ENCODE measurements around the gene POLR2L.

POLR2L gene

DNA sequence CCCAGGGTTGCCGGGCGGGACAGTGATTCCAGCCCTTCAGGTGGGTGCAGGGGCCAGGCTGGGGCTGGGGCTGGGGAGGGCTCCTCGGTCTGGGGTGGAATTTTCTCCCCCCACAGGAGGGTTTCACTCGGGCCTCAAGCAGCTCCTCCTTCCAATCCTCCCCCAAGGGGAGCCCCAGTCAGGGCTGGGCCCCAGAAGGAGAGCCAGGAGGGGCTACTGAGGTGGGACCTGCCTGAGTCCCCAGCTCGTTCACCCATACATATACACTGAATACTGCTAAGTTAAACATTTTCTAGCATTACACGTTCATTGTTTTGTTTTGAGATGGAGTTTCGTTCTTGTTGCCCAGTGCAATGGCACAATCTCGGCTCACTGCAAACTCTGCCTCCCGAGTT is 16.1 kb downstream of the POLR2L start:
- no peak overlapping the region for H3K4me3 ChIP-seq (ENCODE audit: low read depth, low read length)
- DNase-seq (ENCODE audit: low read depth), result no peak
- TF ChIP-seq, protein P1, sequence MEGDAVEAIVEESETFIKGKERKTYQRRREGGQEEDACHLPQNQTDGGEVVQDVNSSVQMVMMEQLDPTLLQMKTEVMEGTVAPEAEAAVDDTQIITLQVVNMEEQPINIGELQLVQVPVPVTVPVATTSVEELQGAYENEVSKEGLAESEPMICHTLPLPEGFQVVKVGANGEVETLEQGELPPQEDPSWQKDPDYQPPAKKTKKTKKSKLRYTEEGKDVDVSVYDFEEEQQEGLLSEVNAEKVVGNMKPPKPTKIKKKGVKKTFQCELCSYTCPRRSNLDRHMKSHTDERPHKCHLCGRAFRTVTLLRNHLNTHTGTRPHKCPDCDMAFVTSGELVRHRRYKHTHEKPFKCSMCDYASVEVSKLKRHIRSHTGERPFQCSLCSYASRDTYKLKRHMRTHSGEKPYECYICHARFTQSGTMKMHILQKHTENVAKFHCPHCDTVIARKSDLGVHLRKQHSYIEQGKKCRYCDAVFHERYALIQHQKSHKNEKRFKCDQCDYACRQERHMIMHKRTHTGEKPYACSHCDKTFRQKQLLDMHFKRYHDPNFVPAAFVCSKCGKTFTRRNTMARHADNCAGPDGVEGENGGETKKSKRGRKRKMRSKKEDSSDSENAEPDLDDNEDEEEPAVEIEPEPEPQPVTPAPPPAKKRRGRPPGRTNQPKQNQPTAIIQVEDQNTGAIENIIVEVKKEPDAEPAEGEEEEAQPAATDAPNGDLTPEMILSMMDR (IDR thresholded peaks at IDR 0.05; ENCODE audit: low read depth, low read length, missing control alignments), result no peak

DNA sequence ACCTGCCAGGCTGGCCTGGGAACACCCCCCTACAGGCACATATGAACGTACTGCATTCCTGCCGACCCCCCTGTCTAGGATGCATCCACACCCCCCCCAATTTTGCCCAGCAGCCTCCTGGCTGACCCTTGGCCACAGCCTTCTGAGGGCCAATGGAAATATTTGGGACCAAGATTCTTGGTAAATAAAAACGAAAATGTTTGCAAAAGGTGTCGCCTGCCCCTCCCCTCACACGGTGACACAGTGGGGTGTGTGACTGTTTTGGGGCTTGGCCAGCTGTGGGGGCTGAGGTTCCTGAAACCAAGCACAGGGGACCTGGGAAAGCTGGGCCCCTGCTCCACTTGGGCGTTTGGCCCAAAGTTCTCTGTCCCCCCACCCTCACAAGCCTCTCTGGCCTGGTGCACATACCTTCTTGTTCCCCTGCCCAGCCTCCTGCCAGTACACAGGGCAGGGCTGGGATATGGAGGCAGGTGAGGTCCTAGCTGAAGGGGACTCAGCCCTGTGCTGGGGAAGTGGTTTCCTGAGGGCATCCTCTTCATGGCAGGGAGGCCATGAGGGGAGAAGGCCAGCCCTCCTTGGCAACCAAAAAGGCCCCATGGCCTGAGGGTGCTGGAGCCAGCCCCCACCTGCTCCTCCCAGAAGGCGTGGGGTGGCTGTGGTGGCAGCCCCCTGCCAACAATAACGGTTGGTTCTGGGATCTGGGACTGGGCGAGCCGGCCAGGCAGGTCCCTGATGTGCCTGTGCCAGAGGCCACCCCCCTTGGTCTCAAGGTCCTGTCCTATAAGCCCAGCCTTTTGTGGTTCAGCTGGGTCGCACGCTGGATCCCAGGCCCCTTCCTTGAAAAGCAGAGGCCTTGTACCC is 16.7 kb downstream of the POLR2L start:
- TF ChIP-seq, protein P1 (IDR thresholded peaks at IDR 0.05; ENCODE audit: low read depth, low read length, missing control alignments), result no peak
- no peak for DNase-seq (ENCODE audit: low read depth)
- no peak overlapping the region for H3K4me3 ChIP-seq (ENCODE audit: low read depth, low read length)

DNA sequence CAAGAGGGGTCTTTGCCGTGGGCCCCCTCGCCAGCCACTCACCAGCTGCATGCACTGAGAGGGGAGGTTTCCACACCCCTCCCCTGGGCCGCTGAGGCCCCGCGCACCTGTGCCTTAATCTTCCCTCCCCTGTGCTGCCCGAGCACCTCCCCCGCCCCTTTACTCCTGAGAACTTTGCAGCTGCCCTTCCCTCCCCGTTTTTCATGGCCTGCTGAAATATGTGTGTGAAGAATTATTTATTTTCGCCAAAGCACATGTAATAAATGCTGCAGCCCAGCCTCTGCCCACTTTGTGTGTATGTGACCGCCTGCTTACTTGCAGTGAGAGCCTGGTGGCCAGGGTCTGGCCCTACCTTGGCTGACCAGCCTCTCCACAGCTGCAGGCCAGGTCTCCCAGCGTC is 17.4 kb downstream of the POLR2L start:
- no peak overlapping the region for H3K4me3 ChIP-seq (ENCODE audit: low read depth, low read length)
- TF ChIP-seq, protein P1 (IDR thresholded peaks at IDR 0.05; ENCODE audit: low read depth, low read length, missing control alignments), result no peak
- no peak for DNase-seq (ENCODE audit: low read depth)

DNA sequence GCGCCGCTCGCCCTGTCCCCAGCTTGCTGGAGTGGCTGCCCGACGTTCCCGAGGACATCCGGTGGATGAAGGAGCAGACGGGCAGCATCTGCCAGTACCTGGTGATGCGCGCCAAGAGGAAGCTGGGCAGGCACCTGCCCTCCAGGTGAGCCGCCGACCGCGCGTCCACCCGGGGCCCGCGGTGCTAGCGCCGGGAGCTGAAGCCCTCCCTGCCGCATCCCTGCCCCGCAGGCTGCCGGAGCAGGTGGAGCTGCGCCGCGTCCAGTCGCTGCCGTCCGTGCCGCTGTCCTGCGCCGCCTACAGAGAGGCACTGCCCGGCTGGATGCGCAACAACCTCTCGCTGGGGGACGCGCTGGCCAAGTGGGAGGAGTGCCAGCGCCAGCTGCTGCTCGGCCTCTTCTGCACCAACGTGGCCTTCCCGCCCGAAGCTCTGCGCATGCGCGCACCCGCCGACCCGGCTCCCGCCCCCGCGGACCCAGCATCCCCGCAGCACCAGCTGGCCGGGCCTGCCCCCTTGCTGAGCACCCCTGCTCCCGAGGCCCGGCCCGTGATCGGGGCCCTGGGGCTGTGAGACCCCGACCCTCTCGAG is 17.9 kb downstream of the POLR2L start:
- no peak overlapping the region for H3K4me3 ChIP-seq (ENCODE audit: low read depth, low read length)
- TF ChIP-seq, protein P1 (IDR thresholded peaks at IDR 0.05; ENCODE audit: low read depth, low read length, missing control alignments), result no peak
- DNase-seq (ENCODE audit: low read depth), result no peak

DNA sequence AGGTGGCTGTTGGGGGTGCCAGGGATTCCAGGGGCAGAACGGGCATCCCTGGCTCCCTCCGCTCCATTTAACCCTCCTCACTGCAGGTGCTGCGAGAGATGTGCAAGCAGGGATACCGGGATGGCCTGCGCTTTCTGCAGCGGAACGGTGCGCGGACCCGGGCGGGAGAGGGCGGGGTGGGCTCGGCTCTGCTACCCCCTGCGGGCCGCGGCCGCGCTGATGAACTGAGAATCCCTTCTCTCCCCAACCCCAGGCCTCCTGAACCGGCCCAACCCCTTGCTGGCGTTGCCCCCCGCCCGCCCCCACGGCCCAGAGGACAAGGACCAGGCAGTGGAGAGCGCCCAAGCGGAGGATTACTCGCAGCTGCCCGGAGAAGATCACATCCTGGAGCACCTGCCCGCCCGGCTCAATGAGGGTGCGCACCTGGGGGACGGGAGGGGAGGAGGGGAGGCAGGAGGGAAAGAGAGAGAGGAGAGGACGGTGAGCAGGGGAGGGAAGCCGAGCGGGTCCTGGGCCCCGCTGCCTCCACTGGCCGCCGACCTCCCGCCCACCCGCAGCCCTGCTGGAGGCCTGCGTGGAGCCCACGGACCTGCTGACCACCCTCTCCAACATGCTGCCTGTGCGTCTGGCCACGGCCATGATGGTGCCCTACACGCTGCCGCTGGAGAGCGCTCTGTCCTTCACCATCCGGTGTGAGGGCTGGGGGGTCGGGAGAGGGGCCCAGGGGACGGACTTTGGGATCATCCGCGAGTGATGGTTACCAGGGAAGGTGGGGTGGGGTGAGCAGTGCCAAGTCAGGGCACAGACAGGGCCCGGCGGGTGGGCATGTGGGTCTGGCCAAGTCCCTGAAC is 18.7 kb downstream of the POLR2L start:
- no peak for DNase-seq (ENCODE audit: low read depth)
- TF ChIP-seq, protein P1 (IDR thresholded peaks at IDR 0.05; ENCODE audit: low read depth, low read length, missing control alignments), result no peak
- no peak overlapping the region for H3K4me3 ChIP-seq (ENCODE audit: low read depth, low read length)

DNA sequence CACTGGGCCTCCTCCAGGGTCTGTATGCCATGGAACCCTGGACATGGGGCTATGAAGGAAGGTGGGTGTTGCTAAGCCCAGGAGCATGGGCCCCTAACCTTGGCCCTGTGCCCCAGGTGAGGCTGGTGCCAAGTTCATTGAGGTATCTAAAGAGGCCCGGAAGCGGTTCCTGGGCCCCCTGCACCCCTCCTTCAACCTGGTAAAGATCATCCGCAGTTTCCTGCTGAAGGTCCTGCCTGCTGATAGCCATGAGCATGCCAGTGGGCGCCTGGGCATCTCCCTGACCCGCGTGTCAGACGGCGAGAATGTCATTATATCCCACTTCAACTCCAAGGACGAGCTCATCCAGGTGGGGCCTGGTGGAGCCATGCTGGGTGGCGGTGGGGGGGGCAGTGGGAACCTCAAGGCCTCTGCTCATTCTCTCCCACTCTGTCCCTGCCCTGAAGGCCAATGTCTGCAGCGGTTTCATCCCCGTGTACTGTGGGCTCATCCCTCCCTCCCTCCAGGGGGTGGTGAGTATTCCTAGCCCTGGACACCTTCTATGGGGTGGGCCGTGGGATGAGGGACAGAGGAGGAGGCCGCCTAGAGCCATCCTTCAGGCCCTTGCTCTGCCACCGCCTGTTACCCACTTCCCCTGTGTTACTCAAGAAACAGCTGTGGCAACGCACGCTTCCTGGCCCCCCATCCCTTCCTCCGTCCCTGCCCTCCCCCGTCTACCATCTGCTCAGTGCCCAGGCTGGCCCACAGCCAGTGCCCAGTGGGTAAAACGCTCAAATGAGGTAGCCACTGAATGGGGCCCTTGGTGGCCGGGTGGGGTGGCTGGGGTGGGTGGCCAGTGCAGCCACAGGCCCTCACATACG is 20.6 kb downstream of the POLR2L start:
- no peak overlapping the region for H3K4me3 ChIP-seq (ENCODE audit: low read depth, low read length)

More for the DNA sequence above, 20.6 kb downstream of the POLR2L start:
- TF ChIP-seq, protein P1 (IDR thresholded peaks at IDR 0.05; ENCODE audit: low read depth, low read length, missing control alignments), result no peak
- no peak for DNase-seq (ENCODE audit: low read depth)
